NCI-H2081 treated with DMSO at 0.1 percent for 48 hours (cell line): ENCODE measurements around the gene ACTL10.

Source experiments
- DNase-seq: peaks from one replicate; lab custom pipeline; 2025; lab: John Stamatoyannopoulos, UW

ACTL10 gene

DNA sequence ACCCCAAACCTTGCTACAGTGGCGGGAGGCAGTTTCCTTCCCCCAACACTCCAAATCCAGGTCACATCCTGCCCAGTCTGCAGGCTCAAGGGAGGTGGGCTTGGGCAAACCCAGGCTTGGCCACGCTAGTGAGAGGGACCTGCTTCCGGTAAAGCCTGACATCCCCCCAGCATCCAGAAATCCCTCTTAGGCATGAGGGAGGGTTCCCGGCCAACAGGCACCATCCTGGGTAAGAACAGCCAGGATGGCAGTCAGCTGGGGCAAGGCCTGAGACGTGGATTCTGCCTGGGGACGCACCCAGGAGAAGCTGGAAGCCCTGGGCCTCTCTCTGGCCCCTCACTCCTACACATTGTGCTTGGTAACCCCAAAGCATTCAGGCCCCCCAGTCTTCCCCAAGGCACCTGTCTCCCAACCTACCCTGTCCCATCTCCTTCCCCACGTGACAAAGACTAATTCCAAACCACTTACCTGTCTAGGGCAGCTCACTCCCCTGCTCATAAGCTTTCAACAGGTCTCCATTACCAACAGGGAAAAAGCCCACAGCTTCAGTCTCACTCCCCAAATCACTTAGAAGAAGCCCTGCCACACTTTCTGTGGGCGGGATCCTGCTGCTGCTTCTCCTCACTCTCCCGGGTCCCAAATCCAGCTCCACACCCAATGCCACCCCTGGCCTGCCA, 2.5 kb upstream of the ACTL10 start:
- no peak for DNase-seq

DNA sequence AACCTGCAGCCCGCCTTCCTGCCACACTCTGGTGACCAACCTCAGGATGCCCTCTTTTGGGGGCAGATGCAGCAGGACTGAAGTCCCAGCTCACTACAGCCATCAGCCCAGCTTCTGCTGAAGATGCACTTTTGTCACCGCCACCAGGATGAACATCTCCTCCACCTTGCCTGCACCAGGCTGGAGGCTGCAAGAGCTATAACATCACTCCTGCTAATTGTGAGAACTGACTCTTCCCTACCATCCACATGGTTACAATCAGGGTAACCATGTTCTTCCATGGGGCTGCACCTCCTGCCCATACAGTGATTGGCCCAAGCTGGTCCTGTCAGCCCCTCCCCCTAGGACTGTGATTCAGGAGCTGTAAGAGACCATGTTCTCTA, 2.0 kb upstream of the ACTL10 start:
- no peak for DNase-seq

DNA sequence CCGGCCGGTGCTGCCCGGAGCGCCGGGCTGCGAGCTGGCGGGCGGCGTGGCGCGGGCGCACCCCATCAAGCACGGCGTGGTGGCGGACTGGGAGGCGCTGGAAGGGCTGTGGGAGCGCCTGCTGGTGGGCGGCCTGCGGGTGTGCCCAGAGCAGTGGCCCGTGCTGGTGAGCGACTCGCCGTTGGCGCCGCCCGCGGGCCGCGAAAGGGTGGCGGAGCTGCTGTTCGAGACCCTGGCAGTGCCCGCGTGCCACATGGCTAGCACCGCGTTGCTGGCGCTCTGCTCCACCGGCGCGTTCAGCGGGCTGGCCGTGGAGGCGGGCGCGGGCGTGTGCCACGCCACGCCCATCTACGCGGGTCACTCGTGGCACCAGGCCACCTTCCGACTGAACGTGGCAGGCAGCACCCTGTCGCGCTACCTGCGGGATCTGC, 517 bp downstream of the ACTL10 start:
- DNase-seq: no peak

DNA sequence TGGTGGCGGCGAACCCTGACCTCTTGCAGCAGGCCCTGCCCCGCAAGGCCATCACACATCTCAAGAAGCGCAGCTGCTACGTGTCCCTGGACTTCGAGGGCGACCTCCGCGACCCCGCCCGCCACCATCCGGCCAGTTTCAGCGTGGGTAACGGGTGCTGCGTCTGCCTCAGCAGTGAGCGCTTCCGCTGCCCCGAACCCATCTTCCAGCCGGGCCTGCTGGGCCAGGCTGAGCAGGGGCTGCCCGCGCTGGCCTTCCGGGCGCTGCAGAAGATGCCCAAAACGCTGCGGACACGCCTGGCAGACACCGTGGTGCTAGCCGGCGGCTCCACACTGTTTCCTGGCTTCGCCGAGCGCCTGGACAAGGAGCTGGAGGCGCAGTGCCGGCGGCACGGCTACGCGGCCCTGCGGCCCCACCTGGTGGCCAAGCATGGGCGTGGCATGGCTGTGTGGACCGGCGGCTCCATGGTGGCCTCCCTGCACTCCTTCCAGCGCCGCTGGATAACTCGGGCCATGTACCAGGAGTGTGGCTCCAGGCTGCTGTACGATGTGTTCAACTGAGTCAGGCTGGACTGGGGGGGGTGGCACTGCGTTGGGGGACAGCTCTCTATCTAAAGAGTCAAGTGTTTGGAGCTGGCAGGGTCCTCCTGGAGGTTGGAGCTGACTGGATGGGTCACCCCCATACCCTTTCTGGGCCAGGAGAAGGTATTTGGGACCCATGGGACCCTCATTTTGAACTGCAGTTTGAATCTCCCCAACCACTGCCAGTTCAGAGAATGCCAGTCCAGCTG, 1.1 kb downstream of the ACTL10 start:
- no peak for DNase-seq

DNA sequence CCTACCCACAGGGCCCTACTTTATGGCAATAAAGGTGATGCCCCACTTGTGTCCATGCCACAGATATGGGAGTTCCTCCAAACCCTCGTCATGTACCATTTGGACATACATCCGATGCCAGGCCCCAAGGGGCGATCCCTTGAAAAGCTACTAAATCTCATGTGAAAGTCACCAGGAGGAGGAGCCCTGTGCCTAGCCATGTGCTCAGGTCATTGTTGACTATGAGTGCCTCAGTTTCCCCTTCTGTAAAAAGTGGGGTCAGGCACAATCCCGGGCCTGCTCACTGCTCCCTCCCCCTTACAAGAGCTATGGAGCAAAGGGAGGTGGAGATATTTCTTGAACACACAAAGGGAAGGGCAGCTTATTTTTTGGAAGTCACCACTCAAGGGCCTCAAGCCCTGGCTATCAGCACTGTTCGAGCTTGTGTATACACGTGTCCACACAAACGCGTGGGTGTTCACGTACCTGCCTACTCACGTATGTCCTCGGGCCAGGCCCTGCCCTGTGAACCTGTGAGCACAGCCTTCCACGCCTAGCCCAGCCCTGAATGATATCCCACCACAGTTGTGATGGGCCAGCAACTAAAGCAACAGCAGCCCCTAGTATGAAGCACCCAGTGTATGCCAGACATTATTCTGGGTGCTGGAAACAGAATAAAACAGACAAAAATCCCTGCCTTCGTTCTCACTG, 1.9 kb downstream of the ACTL10 start:
- DNase-seq: no peak

DNA sequence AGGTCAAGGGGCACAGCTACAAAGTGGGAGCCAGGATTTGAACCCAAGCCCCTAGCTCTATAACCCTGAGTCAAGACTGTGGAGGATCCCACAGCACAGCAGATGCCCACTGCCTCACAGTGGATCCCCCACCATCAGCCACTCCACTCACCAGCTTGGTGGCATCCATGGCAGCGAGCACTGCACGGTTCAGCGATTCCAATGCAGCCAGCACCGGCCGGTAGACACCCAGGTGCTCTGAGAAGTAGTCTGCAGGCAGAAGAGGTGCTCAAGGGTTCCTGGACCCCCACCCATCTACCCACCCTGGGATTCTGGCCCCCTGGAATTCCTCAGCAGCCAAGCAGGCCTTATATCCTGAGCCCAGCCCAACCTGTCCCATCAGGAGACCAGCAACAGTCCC, 2.5 kb downstream of the ACTL10 start:
- no peak for DNase-seq

DNA sequence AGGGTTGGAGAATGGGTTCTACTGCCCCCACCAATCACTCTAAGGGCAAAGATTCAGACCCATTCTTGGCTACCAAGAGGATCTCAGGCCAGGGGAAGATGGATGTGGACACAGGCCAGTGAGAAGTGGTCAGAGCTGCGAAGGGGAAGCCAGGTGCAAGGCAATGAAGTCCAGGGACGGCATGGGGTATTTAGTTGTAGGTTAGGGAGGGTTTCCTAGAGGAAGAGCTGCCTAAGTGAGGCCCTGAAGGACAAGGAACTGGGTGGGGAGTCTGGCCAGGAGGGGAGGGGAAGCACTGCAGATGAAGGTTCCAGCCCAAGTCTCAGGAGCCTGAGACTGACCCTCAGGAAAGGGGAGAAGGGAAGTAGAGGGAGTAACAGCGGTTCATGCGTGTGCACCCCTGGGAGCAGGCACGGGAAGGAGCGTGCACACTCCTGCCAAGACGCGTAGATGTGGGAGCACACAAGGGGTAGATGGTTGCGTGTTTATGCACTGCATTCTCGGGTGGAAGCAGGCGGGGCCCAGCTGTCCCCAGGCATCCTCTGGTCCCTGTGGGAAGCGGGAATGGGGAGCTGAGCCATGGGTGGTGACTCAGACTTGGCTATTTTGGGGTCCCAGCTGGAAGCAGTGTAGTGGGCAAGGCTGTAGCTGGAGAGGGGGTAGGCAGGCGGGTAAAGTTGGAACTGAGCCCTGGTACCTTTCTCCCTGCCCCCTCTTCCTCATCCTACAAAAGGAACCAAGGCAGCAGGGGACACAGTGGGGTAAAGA, 3.3 kb downstream of the ACTL10 start:
- no peak for DNase-seq

DNA sequence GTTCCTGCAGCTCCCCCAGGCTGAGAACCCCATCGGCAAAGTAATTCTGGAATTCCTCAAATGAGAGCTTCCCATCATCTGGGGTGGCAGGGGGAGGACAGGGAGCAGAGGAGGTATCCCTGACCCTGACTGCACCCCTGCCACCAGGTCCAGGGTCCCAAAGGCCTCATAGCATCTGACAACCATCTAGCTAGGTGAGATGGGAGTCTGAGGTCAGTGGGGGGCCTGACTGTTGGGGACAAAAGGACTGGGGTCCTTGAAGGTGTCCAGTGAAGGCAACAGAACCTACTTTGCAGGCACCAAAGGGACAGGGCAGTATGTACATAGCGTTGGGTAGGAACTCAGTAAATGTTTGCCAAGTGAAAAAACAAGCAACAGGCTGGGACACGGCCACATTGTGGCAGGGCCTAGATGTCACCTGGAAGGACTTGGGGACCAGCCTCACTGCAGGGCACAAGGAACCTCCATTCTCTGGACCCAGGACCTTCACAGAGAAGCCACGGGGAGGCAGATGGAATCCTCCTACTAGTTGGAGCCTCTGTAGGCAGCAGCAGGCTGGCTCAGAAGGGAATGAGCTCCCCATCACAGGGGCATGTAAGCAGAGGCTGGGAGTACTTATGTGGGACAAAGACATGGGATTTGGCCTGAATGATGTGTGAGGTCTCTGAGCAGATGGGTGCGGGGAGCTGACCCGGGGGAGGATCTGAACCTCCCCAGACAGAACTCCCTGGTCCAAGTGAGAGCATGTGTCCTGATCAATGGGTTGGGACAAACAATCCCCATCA, 4.2 kb downstream of the ACTL10 start:
- no peak for DNase-seq

DNA sequence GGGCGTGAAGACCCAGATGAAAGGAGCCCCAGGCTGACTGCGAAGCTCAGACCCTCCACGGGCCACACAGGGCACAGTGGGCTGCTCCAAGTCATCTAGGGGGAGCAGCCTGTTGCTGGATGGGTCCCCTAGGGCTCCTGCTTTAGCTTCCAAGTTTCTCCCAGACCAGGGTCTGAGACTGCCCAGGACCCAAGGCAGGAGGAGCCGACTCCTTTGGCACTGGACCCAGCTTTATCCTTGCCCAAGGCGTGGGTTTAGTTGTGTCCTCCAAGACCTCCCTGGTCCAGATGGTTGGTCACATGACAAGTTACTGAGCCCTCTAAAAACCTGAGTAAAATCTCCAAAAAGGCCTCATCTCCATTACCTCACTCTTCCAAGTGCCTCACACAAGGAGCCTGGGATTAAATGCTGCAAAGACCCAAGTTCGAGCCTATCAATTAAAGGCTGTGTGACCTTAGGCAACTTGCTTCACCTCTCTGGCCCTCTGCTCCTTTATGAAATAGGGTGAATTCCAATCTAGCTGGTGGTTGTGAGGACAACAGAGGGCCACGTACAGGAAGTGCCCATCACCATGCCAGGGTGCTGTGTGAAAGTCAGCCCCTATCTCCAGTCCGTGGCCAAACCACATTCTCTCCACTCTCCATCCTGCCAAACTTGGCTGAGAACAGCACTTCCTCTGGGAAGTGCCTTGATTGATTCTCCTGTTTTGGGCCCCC, 5.0 kb downstream of the ACTL10 start:
- DNase-seq: no peak

DNA sequence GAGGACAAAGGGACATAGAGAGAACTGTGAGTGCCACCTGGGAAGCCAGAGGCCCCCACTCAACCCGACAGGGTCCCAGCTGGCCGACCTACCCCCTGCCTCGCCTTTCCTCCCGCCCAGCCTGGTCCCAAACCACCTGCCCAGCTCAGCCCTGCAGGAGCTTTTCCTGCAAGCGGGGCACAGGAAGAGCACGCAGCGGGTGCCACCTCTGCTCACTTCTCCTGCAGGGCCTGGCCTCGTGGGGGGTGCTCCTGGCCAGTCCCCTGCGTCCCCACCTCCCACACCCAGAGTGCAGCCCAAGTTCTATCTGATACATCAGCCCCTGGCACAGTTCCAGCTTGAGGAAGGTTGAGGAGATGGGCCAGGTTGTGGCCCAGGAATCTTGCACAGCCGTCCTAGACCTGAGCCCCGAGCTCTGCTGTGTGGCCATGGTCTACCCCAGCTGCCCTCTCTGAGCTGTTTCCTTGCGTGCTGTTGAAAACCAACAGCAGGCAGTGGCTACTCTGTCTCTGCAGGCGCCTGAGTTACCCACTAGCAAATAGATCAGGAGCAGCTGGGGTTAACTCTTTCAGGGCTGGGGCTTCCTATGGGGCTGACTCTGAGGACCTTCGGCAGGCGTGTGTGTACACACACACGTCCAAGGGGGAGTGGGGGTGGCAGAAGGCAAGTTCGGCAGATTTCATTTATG, 5.8 kb downstream of the ACTL10 start:
- DNase-seq: no peak

DNA sequence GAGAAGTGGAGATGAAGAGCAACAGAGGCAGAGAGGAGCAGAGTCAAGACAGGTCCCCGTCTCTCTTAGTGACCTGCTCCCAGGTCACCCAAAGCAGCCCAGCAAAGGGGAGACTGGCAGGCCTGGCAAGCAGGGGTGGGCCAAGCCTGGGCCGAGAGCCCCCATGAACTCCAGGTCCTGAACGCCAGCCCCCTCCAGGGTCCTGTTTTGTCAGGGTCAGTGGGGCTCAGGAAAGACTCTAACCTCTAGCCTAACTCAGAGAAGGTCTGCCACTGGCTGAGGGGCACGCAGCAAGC, 6.3 kb downstream of the ACTL10 start:
- no peak for DNase-seq

DNA sequence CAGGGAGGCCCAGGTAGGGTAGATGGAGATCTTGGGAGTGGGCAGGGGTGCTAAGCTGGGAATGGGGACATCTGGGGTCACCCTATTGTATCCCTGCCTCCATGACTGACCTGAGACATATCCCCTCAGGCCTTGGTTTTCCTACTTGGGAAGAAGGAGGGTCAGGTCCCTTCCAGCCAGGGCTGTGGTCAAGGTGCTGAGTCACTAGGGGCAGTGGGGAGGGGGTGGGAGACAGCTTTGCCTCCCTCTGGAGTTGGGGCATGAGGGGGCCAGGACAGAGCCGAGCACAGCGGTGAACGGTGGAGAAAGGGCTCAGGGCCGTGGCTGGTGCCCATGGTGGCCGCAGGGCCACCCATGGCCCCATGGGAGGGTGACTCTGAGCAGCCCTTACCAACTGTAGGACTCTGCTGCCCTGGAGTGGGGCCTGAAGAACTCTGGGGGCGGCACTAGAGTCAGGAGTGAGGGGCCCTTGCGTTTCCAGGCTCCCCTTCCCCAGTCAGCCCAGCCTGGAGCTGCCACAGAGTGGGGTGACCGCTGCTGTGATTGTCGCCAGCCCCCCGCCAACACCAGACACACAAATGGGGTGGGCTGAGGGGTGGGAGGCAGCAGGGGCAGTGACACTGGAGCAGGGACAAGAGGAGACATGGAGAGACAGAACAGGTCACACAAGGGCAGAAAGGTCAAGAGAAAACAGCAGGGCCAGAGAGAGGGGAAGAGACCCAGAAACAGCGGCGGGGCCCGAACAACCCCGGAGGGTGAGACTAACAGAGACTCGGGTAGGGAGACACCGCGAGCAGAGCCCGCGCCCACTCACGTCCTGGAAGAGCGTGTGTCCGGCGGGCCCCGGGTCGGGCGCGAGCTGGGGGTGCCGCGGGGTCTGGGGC, 6.9 kb downstream of the ACTL10 start:
- no peak for DNase-seq

DNA sequence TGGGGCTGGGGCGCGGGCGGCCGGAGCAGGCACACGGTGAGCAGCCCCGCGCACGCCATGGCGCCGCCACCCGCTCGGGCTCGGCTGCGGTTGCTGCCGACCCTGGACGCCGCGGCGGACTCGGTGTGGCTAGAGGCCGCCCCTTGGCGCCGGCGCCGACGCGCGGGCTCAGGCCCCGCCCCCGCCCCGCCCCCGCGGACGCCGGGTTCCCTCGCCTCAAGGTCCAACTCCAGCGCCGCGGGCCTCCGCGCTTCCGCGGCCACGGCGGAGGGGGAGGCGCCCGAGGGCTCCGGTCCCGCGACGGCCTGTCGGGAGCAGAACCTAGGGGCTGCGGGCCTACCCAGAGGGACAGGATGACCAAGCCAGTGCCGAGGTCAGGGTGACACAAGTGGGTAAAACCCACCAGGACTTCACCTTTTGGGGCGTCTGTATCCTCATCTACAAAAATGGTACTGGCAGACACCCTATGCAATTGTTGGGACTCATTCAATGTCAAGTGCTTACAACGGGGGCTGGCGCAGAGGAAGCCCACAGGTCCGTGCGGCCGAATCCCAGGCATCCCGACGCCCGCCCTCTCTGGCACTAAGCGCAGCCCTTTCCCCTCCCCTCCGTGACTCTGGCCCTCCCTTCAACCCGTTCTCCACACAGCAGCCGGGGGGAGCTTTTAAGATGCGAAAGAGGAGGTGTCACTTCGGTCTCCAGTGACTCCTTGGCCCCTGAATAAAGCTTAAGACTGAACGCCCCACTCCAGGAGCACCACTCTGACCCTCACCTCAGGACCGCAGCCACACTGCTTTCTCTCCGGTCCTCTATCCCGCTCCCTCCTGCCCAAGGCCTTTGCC, 7.8 kb downstream of the ACTL10 start, which contains the start of gene NECAB3:
TSS of gene NECAB3 (minus strand) at position 135 of the 842 bp plus-strand sequence. CDS start at position 59, 76 bp downstream.
- DNase-seq: no peak

DNA sequence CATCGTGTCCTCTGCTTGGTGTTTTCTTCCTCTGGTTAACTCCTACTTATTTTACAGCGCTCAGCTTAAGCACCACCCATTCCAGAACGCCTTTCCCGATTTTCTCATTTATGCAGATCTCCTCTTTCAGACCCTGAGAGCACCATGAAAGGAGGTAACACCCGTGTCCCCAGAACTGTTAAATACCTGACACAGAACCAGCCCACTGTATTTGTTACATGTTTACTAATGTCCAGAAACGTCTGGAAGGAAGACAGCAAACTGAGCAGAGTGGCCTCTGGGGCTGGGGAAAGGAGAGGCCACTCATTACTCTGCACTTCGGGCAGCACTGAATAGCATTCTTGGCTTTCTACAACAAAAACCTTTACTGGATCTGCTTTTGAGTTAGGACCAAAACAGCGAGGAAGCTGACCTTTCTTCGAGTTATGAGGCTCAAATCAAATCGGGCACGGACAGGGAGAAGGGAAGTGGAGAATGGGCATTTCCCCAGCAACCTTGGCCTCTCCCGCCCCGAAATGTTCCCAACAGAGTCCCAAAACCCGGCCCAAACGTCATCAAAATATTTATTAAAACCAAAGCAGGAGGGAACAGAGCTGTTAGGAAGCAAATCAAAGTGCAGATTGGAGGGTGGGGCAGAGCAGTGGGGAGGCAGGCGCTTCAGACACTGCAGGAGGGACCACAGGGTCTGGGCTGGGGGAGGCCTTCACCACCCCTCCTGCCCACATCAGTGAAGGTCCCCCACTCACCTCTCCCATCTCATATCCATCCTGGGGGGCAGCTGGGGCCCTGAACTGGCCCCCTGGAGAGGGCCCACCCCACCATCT, 8.6 kb downstream of the ACTL10 start:
- no peak for DNase-seq

DNA sequence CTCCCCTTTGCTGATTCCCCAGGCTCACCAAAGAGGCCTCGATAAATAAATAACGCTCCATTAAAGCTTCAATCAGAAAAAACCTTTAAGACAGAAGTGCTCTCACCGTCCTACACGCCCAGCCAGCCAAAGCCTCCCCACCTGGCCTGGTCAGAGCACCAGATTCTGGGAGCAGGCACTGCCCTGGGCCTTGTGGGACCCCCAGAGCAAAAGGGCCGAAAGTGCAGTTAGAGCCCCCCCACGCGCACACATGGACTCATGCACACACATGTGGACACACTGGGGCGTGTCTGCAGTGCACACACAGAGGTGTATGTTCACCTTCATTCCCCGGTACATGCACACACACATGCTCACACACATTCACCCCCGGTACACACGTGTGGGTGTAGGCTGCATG, 9.4 kb downstream of the ACTL10 start:
- DNase-seq: no peak

DNA sequence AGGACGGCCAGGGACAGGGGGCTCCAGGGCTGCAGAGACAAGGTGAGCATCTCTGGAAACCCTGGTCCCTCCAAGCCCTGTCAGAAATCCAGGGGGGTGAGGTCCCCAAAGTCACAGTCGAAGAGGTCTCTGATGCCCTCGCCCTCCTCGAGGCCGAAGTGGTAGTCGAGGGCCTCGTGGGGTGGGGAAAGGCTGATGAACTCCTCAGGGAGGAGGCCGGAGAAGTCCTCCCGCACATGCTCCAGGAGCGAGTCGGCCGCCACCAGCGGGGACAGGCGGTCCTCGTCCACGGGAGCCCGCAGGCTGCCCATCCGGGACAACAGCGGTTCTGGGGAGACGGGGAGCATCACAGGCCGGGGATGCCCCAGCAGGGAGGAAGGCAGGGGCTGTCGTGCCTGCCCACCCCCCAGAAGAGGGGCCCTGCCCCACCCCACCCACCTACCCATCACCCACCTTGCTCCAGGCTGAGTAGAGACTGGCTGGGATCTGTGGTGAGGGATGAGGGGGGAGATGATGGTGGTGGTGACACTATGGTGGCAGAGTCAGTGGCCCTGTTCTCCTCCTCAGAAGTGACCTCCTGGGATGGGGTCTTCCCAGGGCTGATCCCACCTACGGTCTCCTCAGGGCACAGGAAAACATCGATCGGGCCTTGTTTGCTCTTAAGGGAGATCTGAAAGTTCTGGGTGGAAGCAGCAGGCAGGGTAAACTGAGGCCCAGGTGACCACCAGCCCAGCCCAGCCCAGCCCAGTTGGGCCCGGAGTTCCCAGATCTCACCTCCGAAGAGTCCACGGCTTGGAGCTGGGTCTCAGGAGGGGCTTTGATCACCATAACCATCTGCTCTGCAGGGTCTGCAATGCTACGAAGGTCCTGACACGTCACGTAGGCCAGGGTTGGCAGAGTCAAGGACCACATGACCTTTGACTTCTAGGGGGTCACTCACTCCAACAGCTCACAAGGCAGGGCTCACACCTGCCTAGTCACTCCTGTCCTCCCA, 10.2 kb downstream of the ACTL10 start:
- no peak for DNase-seq
